CD4-positive, alpha-beta T cell treated with Interleukin-6 for 4 hours (primary cell): ENCODE results near the gene ZNF586.
"Not testable (repeated sequence)": the region's sequence is repeated elsewhere in the genome, so short reads cannot be mapped to it uniquely, and the experiment has no call there.

Source experiments
- DNase-seq: peaks from one replicate; pipeline ENCODE4 v3.0.0-alpha.2; 2020; ENCODE audit warnings: mixed read lengths

The ZNF586 gene

DNA sequence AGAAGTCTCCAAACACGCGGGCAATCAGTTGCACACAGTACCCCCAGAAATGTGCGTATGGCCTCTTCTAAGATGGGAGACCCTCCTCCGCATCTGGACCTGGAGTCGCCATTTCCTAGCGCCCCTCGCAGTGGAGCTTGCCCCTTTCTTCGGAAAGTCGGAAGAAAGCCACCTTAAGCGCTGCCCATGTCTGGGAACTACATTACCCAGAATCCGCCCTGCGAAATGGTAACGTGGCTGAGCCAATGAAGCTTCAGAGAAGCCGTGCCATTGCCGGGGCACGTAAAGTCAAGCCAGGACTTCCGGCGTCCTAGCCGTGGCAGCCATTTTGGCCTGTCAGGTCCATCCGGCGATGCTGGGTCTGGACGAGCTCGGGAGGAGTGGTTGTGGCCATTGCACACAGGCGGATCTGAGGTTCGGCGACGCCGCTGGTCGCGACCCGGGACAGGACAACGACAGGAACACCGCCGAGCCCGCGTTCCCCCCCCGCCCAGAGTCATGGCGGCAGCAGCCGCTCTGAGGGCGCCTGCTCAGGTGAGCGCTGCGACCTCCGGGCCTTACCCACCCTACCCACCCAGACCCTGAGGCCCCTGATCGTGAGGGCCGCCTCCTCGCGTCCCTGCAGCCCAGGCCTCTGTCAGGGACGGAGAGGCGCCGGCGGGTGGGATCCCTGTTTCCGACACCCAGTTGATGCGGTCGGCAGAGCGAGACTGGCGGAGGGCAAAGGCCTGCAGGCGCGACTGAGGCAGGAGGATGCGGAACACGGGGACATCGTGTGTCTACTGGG, at the start of gene ZNF586:
ZNF586 (plus strand) TSS at position 332 of the 787 bp plus-strand sequence; CDS start at position 499, 167 bp downstream.
- peak; percentile 86 for DNase-seq

- no peak for DNase-seq
Observed at GRCh38 chr19:57719901-57720519, 49.5 kb upstream of the ZNF586 start.

- no peak for DNase-seq
Observed at GRCh38 chr19:57720878-57721277, 48.6 kb upstream of the ZNF586 start.

- DNase-seq: peak; percentile 14
Observed at GRCh38 chr19:57738320-57738719, 31.2 kb upstream of the ZNF586 start.

DNA sequence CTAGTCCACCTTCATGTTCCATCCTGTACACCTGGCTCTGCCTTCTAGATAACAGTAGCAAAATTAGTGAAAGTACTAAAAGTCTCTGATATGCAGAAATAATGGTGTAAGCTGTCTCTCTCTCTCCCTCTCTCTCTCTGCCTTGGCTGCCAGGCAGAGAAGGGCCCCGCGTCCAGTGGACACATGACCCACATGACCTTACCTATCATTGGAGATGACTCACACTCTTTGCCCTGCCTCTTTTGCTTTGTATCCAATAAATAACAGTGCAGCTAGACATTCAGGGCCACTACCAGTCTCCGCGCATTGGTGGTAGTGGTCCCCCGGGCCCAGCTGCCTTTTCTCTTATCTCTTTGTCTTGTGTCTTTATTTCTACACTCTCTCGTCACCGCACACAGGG, 30.7 kb upstream of the ZNF586 start:
- DNase-seq: not testable (repeated sequence)

DNA sequence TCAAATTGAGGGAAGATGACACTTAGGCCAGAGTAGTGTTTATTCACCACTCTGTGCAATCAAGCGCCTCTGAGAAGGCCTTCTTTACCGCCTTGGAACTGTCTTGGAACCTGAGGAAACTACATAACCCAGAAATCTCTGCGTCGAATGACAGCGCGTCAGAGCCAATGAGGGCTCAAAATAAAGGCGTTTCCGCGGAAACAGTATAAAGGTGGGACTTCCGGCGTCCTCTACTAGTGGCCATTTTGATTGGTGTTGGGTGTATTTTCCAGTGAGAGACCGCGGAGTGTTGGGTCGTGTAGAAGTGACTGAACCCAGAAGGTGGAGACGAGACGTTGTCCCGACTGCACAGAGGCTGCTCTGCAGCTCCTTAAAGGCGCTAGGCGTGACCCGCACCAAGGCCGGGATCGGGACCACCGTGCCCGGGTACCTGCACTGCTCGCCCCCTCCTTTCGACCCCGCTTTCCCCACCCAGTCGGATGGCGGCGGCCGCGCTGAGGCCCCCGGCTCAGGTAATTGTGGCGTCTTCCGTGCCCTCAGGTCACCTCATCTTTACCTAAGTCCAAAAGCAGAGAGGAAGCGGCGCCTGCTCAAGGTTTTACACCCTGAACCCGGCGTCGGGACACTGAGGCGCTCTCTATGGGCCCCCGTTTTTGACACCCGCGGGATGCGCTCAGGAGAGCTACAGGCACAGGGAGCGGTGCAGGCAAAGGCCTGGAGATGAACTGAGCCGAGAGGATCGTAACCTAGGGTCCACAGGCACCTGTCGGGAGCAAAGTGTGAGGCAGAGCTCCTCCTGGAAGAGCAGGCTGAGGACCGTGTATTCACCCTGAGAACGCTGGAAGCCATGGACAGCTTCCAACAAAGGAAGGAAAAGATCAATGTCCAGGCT, 22.6 kb upstream of the ZNF586 start, which contains the start of gene ZNF776:
ZNF776 (plus strand) TSS at position 236 of the 892 bp plus-strand sequence; CDS start at position 480, 244 bp downstream.
- peak; percentile 85 for DNase-seq

DNA sequence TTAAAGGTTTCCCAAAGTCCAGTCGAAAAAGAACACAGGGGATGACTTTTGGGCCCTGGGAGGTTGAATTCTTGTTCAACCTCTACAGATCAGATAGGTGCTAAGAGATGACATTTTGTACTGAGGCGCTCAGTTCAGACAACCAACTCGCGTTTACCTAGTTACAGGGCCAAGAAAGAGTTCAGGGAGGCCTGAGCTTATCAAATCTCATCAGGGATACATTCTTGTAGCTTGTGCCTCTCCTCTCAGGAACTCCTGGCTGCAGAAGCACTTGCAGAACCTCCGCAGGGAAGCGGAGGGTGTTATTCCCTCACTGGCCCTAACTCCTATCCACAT, 22.0 kb upstream of the ZNF586 start:
- DNase-seq: no peak

DNA sequence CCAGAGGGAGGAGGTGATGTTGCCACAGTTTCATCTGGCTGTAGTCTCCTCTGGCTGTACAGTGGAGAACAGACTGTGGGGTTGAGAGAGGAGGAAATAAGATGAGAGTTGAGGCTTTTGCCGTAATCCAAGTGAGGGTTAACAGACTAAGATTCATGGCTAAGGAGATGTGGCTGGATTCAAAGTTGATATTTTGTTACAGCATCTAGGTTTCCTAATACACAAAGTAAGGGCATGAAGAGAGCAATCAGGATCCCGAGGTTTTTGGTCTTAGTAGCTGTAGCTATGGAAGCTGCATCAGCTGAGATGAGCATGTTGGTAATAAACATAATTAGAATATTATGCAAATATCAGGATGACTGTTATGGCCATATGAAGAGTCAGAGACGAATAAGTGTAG, 21.4 kb upstream of the ZNF586 start:
- DNase-seq: no peak

GRCh38 chr19:57754091-57754673, 15.3 kb upstream of the ZNF586 start:
- no peak for DNase-seq

DNA sequence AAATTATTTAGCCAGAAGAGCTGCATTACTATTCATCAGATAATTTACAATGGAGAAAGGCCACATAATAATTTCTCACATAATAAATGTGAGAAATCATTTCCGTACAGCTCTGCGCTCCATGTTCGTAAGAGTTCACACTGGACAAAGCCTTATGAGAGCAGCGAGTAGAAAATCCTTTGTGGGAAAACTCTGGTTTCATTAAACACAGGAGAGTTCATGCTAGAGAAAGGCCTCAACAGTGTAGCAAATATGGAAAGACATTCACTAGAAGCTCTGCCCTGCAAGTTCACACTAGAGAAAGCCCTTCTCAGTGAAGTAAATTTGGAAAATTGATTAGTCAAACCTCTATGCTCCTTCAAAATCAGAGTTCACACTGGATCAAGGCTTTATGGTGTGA, 14.4 kb upstream of the ZNF586 start:
- DNase-seq: no peak

GRCh38 chr19:57757941-57758340, 11.5 kb upstream of the ZNF586 start:
- no peak for DNase-seq

GRCh38 chr19:57759096-57759495, 10.4 kb upstream of the ZNF586 start:
- DNase-seq: no peak

- no peak for DNase-seq
Observed at GRCh38 chr19:57771417-57771816, 1.9 kb downstream of the ZNF586 start.

GRCh38 chr19:57773488-57773887, 4.0 kb downstream of the ZNF586 start:
- no peak for DNase-seq

GRCh38 chr19:57776764-57777296, 7.4 kb downstream of the ZNF586 start:
- no peak for DNase-seq

- DNase-seq: no peak
Observed at GRCh38 chr19:57778336-57778735, 8.9 kb downstream of the ZNF586 start.

DNA sequence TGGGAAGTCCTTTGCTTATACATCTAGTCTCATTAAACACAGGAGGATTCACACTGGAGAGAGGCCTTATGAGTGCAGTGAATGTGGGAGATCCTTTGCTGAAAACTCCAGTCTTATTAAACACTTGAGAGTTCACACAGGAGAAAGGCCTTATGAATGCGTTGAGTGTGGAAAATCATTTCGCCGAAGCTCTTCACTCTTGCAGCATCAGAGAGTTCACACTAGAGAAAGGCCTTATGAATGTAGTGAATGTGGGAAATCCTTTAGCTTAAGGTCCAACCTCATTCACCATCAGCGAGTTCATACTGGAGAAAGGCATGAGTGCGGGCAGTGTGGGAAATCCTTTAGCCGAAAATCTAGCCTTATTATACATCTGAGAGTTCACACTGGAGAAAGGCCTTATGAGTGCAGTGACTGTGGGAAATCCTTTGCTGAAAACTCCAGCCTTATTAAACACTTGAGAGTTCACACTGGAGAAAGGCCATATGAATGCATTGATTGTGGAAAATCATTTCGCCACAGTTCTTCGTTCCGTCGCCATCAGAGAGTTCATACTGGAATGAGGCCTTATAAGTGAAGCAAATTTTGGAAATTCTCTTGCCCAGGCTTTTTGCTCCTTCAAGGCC, 9.9 kb downstream of the ZNF586 start:
- DNase-seq: no peak

- no peak for DNase-seq
Observed at GRCh38 chr19:57786286-57786685, 16.8 kb downstream of the ZNF586 start.

DNA sequence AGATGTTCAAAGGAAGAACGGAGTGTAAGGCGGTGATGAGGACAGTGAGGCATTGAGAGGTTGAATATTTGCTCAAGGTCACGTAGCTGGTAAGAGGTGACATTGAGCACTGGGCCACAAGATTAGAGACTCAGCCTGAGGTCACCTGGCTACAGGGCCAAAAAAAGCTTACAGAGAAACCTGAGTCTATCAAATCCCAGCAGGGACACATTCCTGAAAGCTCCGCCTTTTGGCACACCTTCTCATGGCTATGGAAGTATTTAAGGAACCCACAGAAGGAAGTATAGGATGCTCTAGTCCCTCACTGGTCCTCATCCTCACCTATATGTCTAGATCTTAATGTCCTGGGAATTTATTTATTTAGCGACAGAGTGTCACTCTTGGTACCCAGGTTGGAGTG, 17.4 kb downstream of the ZNF586 start:
- DNase-seq: no peak

GRCh38 chr19:57788114-57788692, 18.7 kb downstream of the ZNF586 start:
- DNase-seq: no peak

DNA sequence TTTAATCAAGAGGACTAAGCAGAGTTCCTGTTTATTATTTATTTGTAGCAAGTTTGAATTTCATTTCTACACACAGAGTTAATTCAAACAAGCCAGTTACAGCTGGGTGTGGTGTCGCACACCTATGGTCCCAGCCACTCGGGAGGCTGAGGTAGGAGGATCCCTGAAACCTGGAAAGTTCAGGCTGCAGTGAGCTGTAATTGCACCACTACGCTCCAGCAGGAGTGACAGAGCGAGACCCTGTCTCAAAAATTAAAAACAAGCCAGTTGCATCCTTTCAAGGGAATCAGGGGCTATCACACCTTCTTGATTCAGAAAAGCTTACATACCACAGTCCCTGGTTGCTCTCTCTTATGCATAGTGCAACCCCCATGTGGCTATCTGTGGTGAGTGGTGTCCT, 19.8 kb downstream of the ZNF586 start:
- no peak for DNase-seq

DNA sequence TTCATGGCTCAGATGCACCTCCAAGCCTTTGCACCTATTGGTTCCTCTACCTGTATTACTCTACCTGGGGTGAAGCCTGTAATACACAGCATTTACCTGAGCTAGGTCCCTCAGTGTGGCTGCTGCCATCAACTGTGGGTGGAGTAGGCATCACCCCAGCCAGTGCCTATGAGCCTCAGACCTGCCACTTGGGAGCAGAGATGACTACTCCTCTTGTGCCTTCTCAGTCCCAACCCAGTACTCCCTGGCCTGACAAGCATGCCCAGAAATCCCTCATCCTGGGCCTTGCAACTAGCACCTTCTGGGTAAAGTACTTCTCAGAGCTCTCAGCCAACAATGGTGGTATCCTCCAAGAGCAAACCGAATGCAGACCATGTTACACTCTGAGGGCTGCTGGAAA, 27.1 kb downstream of the ZNF586 start:
- not testable (repeated sequence) for DNase-seq
